Epithelial cell of prostate (primary cell): ENCODE measurements around the gene SLC9A9.

ENCODE experiments used
- DNase-seq: peaks from one replicate; pipeline ENCODE4 v3.0.0-alpha.2; 2011; ENCODE audit warnings: low read depth, low spot score
- H3K27ac ChIP-seq: fragments of 450-650 bp; 2 replicates; pipeline ENCODE4 v1.5.1; 2017; ENCODE audit warnings: mild to moderate bottlenecking

The SLC9A9 gene

DNA sequence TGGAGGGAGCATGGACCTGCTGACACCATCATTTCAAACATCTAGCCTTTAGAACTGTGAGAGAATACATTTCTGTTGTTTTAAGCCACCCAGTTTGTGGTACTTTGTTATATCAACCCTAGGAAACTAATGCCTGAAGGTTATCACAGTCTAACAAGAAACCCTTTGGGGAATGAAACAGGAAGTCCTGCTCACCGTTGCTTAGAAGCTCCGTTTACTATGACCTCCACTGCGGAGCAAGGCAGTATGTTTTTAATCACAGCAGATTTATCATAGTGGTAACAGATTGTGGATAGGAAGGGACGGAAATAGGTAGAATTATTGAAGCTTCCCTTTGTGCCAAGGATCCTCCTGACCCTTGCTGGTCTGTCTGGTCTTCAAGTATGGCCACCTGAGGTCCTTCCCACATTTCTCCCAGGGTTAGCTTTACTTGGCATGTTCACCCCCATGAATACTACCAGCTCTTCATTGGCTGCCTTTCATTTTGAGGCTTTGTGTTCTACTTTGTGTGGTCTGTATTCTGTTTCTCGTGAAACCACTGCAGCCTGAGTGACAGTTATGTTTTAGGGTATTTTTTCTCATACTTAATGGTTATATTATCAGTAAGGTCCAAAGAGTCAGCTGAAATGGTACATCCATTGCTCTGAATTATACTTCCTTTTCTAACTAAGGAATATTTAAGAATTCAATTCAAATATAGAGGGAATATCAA lies 527.1 kb downstream of the SLC9A9 start:
- DNase-seq, result no peak
- no peak overlapping the region for H3K27ac ChIP-seq

- no peak for DNase-seq
- H3K27ac ChIP-seq, result no peak overlapping the region
Measured at GRCh38 chr3:143315766-143316165, 532.5 kb downstream of the SLC9A9 start.

DNA sequence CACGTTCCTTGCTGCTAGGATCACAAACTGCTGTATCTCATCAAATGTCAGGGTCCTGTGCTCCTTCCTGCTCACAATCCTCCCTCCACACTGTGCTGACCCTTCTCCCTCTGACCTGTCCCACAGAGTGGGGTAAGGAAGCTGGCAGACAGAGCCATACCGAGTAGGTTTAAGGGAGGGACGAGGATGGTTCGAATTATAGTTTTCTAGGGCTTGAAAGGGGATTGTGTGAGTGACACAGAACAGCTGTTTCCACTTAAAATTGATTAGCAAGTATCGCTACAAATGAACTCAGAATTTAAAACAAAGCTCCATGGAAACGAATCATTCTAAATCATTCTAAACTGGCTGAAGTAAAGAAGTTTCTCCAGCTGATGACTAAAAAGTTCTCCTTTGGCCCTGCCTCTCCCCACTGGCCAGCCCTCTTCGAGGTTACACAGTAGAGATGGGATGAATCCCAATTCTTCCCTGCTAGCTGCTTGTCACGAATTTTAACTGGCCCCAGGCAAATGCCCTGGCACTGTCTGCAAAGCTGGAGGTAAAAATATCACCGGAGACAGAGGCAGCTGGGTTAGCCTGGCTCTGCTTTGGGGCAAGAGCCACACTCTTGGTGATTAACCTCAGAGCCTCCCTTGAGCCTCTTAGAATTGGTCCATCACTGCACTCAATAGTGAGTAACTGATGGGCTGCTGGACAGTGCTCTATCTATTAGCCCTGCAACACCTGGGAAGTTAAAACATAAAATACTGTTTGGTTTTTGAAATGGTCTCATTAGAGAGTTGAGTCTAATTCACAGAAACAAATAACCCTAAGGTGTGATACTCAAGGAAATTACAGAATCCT lies 533.8 kb downstream of the SLC9A9 start:
- DNase-seq, result no peak
- no peak overlapping the region for H3K27ac ChIP-seq

- no peak for DNase-seq
- no peak overlapping the region for H3K27ac ChIP-seq
Measured at GRCh38 chr3:143313893-143314188, 534.4 kb downstream of the SLC9A9 start.

DNA sequence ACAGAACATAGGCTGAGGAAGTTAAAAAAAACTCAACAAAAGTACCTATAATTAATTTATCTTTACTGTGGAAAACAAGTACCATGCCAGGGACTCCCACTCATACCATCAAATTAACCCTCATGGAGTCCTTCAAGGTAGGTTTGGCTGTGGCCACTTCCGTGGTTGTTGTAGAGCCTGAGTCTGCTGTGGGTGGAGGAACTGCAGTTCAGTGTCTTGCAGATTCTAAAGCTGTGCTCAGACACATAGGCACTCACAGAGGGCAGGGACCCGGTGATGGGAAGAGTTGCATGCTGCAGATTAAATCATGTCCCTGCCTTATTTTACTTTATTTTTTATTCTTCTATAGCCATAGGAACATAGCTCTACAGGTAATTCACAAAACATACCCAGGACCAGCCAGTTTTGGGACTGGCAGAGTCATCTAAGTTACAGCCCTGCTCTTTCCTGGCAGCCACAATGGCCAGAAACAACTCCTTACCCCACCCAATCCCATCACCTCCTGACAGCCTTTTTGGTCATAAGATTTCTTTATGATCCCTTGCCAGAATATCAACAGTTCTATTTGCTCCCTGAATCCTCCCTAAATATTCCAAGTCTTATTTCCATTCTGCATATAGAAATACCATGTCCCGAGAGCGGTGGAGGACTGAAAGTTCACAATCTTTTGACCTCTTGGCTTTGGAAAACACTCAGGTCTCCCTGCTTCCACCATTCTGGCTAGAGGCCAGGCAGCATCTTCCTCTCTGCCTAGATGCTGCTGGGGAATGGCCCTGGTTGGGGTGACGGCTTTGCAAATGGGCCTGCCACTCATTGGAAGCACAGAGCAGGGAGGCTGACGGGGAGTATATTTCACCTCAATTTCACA lies 535.0 kb downstream of the SLC9A9 start:
- DNase-seq, result no peak
- H3K27ac ChIP-seq, result no peak overlapping the region

GRCh38 chr3:143311096-143311495 lies 537.2 kb downstream of the SLC9A9 start:
- no peak for DNase-seq
- no peak overlapping the region for H3K27ac ChIP-seq

DNA sequence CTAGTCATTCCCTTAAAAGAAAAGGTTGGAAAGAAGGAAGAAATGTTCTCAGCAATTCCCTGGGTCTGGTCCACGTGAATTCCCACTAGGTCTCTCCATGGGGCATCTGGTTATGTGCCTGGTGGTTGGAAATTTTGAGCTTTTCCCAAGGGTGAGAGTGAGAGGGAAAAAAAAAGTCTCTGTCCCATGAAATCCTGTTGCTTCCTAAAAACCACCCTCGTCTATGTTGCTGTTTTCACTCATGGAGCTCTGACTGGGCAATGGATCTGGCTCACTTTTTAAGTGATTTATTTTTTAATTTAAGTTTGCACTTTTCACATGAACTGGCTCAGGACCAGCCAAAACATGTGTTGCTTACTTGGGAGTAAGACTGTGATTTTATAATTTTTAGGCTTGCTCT lies 538.6 kb downstream of the SLC9A9 start:
- no peak for DNase-seq
- H3K27ac ChIP-seq, result no peak overlapping the region

- DNase-seq, result no peak
- H3K27ac ChIP-seq, result no peak overlapping the region
Measured at GRCh38 chr3:143307613-143308183, 540.6 kb downstream of the SLC9A9 start.

GRCh38 chr3:143306407-143306806 lies 541.9 kb downstream of the SLC9A9 start:
- H3K27ac ChIP-seq, result peak overlapping the region; percentile 7
- peak; percentile 59 for DNase-seq

- DNase-seq, result no peak
- H3K27ac ChIP-seq, result peak overlapping the region; percentile 3
Measured at GRCh38 chr3:143302638-143303171, 545.6 kb downstream of the SLC9A9 start.

DNA sequence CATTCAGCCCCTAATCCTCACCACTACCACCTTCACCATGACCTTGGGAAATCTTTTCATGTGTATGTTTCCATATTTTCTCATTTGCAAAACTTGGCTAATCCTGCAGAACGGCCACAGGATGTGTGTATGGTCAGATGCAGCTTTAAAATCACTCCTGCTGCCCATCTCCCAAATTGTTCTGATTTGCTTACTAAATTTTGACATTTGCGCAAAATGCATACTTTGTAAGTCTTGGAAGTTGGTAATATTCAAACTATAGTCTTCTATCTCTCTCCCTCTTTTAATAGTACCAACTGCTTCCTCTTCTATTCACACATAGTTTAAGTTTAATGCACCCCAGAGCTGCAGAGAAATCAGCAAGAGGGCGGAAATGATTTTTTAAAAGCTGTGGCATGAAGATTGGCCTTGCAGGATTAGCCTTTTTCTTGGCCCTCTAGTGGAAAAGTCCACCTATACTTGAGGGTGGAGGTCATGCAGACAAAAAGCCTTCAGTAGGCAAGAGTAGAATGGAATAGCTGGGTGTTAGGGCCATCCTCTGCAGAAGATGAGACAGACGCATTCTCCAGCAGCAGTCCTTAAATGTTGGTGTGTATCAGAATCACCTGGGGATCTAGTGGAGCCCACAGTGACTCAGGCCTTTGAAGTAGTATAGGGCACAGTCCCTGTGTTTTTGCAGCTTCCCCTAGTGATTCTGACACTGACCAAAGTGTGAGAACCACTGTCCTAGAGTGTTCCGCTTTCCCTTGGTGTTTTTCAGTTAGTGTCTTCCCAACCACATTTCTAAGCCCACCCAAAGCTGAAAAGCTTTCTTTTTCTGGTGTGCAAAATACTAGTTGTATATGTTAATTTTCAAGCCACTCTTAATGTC lies 547.0 kb downstream of the SLC9A9 start:
- H3K27ac ChIP-seq, result no peak overlapping the region
- no peak for DNase-seq

DNA sequence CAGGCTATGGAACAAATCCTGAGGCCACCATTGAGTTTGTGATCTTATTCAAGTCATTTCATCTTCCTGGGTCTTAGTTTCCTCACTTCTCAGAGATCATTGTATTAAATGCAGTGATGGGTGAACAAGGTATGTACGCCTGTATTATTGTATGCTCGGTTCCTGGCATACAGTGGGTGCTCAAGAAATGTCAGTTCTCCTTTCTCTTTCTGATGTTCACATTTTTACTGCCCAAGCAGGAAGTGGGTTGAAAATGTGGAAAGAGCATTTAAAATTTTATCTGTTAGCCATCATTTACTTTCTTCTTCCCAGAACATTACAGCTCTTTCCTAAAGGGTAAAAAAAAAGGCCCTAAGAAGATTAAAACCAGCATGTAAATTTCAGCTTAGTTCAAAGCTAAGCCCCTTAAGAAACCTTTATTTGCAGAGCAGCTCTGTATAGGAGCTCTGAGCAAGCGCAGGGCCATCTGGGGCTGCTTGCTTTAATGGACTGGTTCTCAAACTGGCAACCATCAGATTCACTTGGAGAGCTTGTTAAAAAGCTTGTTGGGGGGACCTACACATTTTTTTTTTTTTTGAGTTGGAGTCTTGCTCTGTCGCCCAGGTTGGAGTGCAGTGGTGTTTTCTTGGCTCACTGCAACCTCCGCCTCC lies 549.3 kb downstream of the SLC9A9 start:
- no peak for DNase-seq
- no peak overlapping the region for H3K27ac ChIP-seq

GRCh38 chr3:143298380-143298779 lies 549.9 kb downstream of the SLC9A9 start:
- H3K27ac ChIP-seq, result no peak overlapping the region
- DNase-seq, result no peak

- DNase-seq, result no peak
- no peak overlapping the region for H3K27ac ChIP-seq
Measured at GRCh38 chr3:143295201-143296080, 552.8 kb downstream of the SLC9A9 start.

DNA sequence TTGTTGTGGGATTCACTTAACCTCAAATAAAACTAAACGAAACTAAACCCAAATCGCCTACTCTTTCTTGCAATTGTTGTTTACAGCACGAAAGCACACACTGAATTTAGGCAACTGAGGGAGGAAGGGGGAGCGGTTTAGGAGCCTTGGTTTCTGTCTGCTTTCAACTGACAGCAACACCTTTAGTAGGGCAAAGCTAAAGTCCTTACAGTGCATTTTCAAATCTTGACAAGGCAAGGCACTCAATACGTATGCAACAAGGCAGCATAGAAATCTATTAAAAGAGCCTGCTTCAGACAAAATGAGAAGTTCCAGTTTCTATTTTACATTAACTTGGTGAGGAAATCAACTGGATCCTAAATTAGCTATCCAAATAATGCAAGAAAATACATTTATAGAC lies 554.1 kb downstream of the SLC9A9 start:
- DNase-seq, result no peak
- H3K27ac ChIP-seq, result no peak overlapping the region

- no peak for DNase-seq
- H3K27ac ChIP-seq, result no peak overlapping the region
Measured at GRCh38 chr3:143291836-143292447, 556.3 kb downstream of the SLC9A9 start.

DNA sequence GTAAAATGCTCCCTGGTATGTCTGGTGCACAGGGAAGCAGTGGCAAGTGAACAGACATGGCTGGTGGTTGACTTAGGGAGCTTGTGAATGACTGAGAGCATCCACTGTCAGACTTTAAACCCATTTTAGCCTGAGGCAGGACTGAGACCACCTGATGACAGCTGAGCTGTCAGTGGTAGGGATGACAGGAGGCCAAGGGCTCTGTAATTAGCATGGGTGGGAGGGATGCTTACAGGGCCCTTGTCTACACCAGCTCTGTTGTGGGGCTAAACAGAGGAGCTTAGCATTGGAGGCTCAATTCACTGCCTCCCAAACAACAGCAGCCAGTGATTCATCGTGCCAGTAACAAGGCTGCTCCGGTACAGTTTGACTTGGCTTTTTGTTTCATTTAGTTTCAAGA lies 559.3 kb downstream of the SLC9A9 start:
- no peak overlapping the region for H3K27ac ChIP-seq

DNA sequence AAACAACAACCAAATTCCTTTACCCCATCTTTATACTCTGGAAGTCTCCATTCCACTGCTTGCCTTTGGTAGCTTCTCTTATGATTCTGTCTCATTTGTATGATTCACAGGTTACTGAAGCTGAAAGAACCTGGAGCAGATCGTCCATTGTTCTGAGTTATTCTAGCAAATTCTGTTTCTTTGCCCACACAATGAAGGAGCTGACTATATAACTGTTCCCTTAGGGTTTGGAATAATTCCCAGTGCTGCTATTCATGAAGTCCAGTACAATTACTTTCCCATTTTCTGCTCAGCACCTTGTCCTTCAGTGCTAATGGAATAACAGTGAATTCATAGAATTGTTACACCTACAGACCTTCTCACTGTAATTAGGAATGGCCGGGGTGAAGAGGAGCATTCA lies 560.9 kb downstream of the SLC9A9 start:
- no peak overlapping the region for H3K27ac ChIP-seq
- DNase-seq, result no peak

More for the DNA sequence above, 559.3 kb downstream of the SLC9A9 start:
- DNase-seq, result no peak
